ENCODE data around the gene CIDEC.

DNA sequence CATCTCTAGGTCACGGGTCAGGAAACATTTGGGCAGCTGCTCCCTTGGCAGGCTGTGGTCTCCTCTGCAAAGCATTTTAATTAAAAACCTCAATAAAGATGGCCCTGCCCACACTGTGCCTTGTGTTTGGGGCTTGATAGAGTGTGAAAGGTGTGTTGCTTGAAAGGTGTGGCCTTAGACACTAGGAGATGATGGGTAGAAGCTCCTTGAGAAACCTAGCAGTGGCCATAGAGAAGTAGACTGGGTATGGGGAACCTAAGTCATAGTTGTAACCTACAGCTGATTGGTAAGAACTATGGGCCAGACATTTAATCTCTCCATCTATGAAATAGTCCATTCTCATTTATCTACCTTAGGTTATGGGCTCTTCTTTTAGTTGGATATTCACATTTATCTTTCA, 13.7 kb upstream of the CIDEC start:
- TF ChIP-seq, protein P1, sequence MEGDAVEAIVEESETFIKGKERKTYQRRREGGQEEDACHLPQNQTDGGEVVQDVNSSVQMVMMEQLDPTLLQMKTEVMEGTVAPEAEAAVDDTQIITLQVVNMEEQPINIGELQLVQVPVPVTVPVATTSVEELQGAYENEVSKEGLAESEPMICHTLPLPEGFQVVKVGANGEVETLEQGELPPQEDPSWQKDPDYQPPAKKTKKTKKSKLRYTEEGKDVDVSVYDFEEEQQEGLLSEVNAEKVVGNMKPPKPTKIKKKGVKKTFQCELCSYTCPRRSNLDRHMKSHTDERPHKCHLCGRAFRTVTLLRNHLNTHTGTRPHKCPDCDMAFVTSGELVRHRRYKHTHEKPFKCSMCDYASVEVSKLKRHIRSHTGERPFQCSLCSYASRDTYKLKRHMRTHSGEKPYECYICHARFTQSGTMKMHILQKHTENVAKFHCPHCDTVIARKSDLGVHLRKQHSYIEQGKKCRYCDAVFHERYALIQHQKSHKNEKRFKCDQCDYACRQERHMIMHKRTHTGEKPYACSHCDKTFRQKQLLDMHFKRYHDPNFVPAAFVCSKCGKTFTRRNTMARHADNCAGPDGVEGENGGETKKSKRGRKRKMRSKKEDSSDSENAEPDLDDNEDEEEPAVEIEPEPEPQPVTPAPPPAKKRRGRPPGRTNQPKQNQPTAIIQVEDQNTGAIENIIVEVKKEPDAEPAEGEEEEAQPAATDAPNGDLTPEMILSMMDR (IDR thresholded peaks at IDR 0.05), result no peak
- TF ChIP-seq POLR2AphosphoS5 (IDR thresholded peaks at IDR 0.05; ENCODE audit: low read depth, low read length), result no peak
